Kidney epithelial cell (primary cell): Measurements from ENCODE around the gene PTEN. TPM values are rescaled to one million over a fixed set of nuclear protein-coding genes. Genes with fewer than 3 reads are reported as not detected.

ENCODE experiments used
- DNase-seq: peaks from one replicate; pipeline ENCODE4 v3.0.0-alpha.2; 2010; ENCODE audit warnings: low read depth
- H3K27me3 ChIP-seq: 2 replicates; pipeline ENCODE4 v1.6.0; 2011; ENCODE audit warnings: low read length; ENCODE audit not compliant: control insufficient read depth, insufficient read depth
- H3K36me3 ChIP-seq: 2 replicates; pipeline ENCODE4 v1.5.1; 2011; ENCODE audit warnings: low read length; ENCODE audit not compliant: control insufficient read depth, insufficient read depth
- H3K4me3 ChIP-seq: 2 replicates; pipeline ENCODE4 v1.5.1; 2011; ENCODE audit warnings: low read depth, mild to moderate bottlenecking, control low read depth, low read length
- CTCF ChIP-seq: IDR thresholded peaks from 2 replicates; pipeline ENCODE4 v1.5.1; 2011; ENCODE audit warnings: mild to moderate bottlenecking, moderate library complexity, low read length, control low read depth, inconsistent platforms; ENCODE audit not compliant: insufficient read depth, poor library complexity, severe bottlenecking
- total RNA-seq: library from RNA; depleted of rRNA; stranded (reverse); fragments of >200 nt; gene quantifications from 2 replicates; pipeline ENCODE4 v1.2.3, GENCODE V29; 2015

The PTEN gene
- total RNA-seq, 1 donor from 2014 or later, result 39.3 TPM

DNA sequence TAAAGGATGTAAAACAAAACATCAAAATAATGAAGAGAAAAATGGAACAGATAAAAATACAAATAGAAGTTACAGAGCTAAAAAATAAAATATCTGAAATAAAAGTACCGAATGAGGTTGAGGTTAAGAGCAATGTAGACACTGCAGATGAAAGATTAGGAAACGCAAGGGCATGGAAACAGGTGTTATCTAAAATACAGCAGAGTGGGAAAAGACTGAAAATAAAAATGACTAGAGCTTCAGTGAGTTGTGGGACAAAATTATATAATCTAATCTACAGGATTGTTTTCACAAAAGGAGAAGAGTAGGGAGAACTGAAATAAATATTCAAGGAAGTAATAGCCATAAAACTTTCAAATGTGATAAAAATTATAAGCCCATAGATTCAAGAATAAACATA, 123.8 kb downstream of the PTEN start:
- TF ChIP-seq CTCF, result no peak

GRCh38 chr10:87991946-87992345, 128.5 kb downstream of the PTEN start:
- TF ChIP-seq CTCF, result no peak

More for the DNA sequence above, 123.8 kb downstream of the PTEN start:
- Histone ChIP-seq H3K27me3 (no peaks in the 10 kb centered on the region), H3K4me3 (no peak overlapping the region), H3K36me3 (no peaks in the 10 kb centered on the region)
- no peak for DNase-seq

GRCh38 chr10:88004451-88004850, 141.0 kb downstream of the PTEN start:
- no peaks in the 10 kb centered on the region for H3K36me3 ChIP-seq
- H3K27me3 ChIP-seq, result no peaks in the 10 kb centered on the region
- no peak for TF ChIP-seq CTCF
- no peak overlapping the region for H3K4me3 ChIP-seq
- DNase-seq, result no peak

More at GRCh38 chr10:87991946-87992345, 128.5 kb downstream of the PTEN start:
- Histone ChIP-seq H3K27me3 (no peaks in the 10 kb centered on the region), H3K36me3 (no peaks in the 10 kb centered on the region), H3K4me3 (no peak overlapping the region)
- DNase-seq, result no peak

DNA sequence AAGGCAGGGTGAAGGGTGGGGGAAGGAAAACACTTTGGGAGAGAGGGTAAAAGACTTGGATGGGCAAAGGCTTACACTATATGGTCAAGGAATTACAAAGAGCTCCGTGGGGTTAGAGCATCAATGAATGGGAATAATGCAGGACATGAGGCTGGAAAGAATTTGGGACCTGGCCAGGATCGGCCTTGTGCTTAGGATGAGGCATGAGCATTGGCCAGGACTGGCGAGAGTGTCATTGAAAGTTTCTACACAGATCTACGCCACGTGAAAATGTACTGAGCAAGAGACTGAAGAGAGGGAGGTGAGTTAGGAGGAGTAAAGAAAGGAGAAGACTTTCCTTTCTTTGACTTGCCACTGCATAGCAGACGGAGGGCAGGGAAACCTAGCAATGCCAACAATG, 142.8 kb downstream of the PTEN start:
- no peak overlapping the region for H3K4me3 ChIP-seq
- no peaks in the 10 kb centered on the region for H3K36me3 ChIP-seq
- DNase-seq, result no peak
- no peaks in the 10 kb centered on the region for H3K27me3 ChIP-seq
- TF ChIP-seq CTCF, result no peak

GRCh38 chr10:88008866-88009470, 145.5 kb downstream of the PTEN start:
- no peaks in the 10 kb centered on the region for H3K27me3 ChIP-seq
- DNase-seq, result no peak
- no peaks in the 10 kb centered on the region for H3K36me3 ChIP-seq
- no peak for TF ChIP-seq CTCF
- no peak overlapping the region for H3K4me3 ChIP-seq

DNA sequence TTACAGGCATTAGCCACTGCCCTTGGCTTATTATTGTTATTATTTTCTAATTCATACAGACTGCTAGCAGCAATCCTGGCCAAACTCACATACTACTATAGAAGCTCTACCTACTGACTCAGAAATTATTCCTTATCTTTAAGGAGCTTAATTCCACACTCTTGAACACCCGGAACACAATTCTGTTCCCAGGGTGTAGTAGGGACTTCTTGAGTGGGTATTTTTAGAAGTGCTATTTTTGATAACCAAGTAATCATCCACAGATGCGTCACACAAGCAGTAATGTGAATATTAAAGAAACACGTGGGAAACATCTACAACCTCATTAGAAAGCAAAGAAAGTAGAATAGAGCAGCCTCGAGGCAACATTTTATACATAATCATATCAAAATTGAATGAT, 149.2 kb downstream of the PTEN start:
- H3K36me3 ChIP-seq, result no peaks in the 10 kb centered on the region
- H3K27me3 ChIP-seq, result no peaks in the 10 kb centered on the region
- no peak for TF ChIP-seq CTCF
- no peak overlapping the region for H3K4me3 ChIP-seq
- no peak for DNase-seq
